ENCODE results near the gene MACROD2. TPM values are rescaled to one million over a fixed set of nuclear protein-coding genes. Genes with fewer than 3 reads are reported as not detected.

The MACROD2 gene
- total RNA-seq, 1 experiment from 2014 or later: 1.4 TPM

DNA sequence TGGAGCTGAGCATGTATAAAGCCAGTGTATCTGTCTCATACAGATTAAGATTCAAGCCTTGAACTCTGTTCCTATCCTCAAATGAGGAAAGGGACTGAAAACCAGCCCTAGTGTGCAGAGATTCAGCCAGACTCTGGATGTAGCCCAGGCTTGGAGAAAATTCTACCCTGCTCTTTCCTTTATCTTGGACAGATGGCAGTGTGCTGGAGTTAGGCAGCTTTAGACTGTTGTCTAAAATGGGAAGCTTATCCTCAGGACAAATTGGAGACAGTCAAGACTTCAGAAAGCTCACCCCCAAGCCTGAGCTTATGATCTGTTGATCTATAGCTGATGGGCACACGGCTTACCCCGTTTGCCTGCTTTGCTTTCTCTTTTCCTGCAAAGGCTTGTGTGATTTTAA is 1520.4 kb downstream of the MACROD2 start:
- intact Hi-C loops (cut with micrococcal nuclease; ENCODE audit: unreplicated experiment): no loop called here
- Histone ChIP-seq H3K4me3 (ENCODE audit: low read depth, low read length, poor library complexity, severe bottlenecking) (no peak overlapping the region), H3K36me3 (ENCODE audit: insufficient read depth, low read length, poor library complexity, severe bottlenecking) (no peaks in the 10 kb centered on the region), H3K4me1 (ENCODE audit: insufficient read depth, low read length, poor library complexity, severe bottlenecking) (no peaks in the 10 kb centered on the region), H3K27me3 (replicated peaks; ENCODE audit: insufficient read depth, low read depth, low read length, poor library complexity) (no peaks in the 10 kb centered on the region), H3K9me3 (ENCODE audit: low read depth, low read length, poor library complexity, severe bottlenecking) (peaks cover 29% of the 10 kb centered on the region), H3K27ac (ENCODE audit: low read depth, low read length, poor library complexity, severe bottlenecking) (no peak overlapping the region)
- no peak for DNase-seq (ENCODE audit: low spot score)
- CTCF ChIA-PET: no interaction called here
- POLR2A ChIA-PET (ENCODE audit: low non-redundant PET): no interaction called here
- BruUV-seq (replicated peaks): no TSS peak
- TF ChIP-seq, protein P1, sequence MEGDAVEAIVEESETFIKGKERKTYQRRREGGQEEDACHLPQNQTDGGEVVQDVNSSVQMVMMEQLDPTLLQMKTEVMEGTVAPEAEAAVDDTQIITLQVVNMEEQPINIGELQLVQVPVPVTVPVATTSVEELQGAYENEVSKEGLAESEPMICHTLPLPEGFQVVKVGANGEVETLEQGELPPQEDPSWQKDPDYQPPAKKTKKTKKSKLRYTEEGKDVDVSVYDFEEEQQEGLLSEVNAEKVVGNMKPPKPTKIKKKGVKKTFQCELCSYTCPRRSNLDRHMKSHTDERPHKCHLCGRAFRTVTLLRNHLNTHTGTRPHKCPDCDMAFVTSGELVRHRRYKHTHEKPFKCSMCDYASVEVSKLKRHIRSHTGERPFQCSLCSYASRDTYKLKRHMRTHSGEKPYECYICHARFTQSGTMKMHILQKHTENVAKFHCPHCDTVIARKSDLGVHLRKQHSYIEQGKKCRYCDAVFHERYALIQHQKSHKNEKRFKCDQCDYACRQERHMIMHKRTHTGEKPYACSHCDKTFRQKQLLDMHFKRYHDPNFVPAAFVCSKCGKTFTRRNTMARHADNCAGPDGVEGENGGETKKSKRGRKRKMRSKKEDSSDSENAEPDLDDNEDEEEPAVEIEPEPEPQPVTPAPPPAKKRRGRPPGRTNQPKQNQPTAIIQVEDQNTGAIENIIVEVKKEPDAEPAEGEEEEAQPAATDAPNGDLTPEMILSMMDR (conservative IDR thresholded peaks at IDR 0.05; ENCODE audit: low read depth, low read length): no peak
- TF ChIP-seq EZH2 (IDR thresholded peaks at IDR 0.05; ENCODE audit: borderline replicate concordance, low read depth, low read length, poor library complexity, severe bottlenecking): no peak

GRCh38 chr20:15520930-15521524 is 1525.7 kb downstream of the MACROD2 start:
- Histone ChIP-seq H3K27ac (ENCODE audit: low read depth, low read length, poor library complexity, severe bottlenecking) (no peak overlapping the region), H3K9me3 (ENCODE audit: low read depth, low read length, poor library complexity, severe bottlenecking) (peaks cover 34% of the 10 kb centered on the region), H3K36me3 (ENCODE audit: insufficient read depth, low read length, poor library complexity, severe bottlenecking) (no peaks in the 10 kb centered on the region), H3K4me1 (ENCODE audit: insufficient read depth, low read length, poor library complexity, severe bottlenecking) (no peaks in the 10 kb centered on the region), H3K27me3 (replicated peaks; ENCODE audit: insufficient read depth, low read depth, low read length, poor library complexity) (no peaks in the 10 kb centered on the region), H3K4me3 (ENCODE audit: low read depth, low read length, poor library complexity, severe bottlenecking) (no peak overlapping the region)
- ChIA-PET POLR2A (ENCODE audit: low non-redundant PET) (no interaction called here), CTCF (no interaction called here)
- no TSS peak for BruUV-seq (replicated peaks)
- TF ChIP-seq EZH2 (IDR thresholded peaks at IDR 0.05; ENCODE audit: borderline replicate concordance, low read depth, low read length, poor library complexity, severe bottlenecking): no peak
- TF ChIP-seq, protein P1 (conservative IDR thresholded peaks at IDR 0.05; ENCODE audit: low read depth, low read length): no peak
- intact Hi-C loops (cut with micrococcal nuclease; ENCODE audit: unreplicated experiment): no loop called here
- no peak for DNase-seq (ENCODE audit: low spot score)

DNA sequence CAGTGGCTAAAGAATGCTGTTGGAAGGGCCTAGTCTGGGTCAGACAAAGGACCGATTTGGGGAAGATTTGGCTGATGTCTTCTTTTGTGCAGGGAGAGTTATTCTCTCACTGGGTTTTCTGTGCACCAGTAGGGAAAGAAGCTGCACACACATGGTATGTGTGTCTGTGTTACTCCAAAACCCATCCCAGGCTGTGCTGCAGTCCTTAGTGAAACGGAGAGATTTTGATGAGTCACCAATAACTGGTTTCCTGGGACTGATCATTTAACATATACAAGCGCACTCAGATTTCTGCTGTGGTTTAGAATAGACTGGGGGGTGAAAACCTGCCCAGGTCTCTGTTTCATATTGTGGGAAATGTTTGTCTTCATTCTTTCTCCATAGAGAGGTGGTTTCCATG is 1528.1 kb downstream of the MACROD2 start:
- H3K9me3 ChIP-seq (ENCODE audit: low read depth, low read length, poor library complexity, severe bottlenecking): peaks cover 25% of the 10 kb centered on the region
- ChIA-PET POLR2A (ENCODE audit: low non-redundant PET) (no interaction called here), CTCF (no interaction called here)
- no peak overlapping the region for H3K27ac ChIP-seq (ENCODE audit: low read depth, low read length, poor library complexity, severe bottlenecking)
- H3K27me3 ChIP-seq (replicated peaks; ENCODE audit: insufficient read depth, low read depth, low read length, poor library complexity): no peaks in the 10 kb centered on the region
- no peak for DNase-seq (ENCODE audit: low spot score)
- H3K36me3 ChIP-seq (ENCODE audit: insufficient read depth, low read length, poor library complexity, severe bottlenecking): no peaks in the 10 kb centered on the region
- H3K4me3 ChIP-seq (ENCODE audit: low read depth, low read length, poor library complexity, severe bottlenecking): no peak overlapping the region
- TF ChIP-seq, protein P1 (conservative IDR thresholded peaks at IDR 0.05; ENCODE audit: low read depth, low read length): no peak
- TF ChIP-seq EZH2 (IDR thresholded peaks at IDR 0.05; ENCODE audit: borderline replicate concordance, low read depth, low read length, poor library complexity, severe bottlenecking): no peak
- no peaks in the 10 kb centered on the region for H3K4me1 ChIP-seq (ENCODE audit: insufficient read depth, low read length, poor library complexity, severe bottlenecking)
- BruUV-seq (replicated peaks): no TSS peak
- intact Hi-C loops (cut with micrococcal nuclease; ENCODE audit: unreplicated experiment): no loop called here
